ENCODE results near the gene CCR5AS.
"Not testable (repeated sequence)": the region's sequence is repeated elsewhere in the genome, so short reads cannot be mapped to it uniquely, and the experiment has no call there.

The CCR5AS gene

GRCh38 chr3:46429250-46429649, 22.4 kb upstream of the CCR5AS start:
- FAIRE-seq (no peak), DNase-seq (ENCODE audit: low spot score) (no peak)

GRCh38 chr3:46427916-46428833, 21.3 kb upstream of the CCR5AS start:
- DNase-seq (ENCODE audit: low spot score), result no peak
- no peak for FAIRE-seq

GRCh38 chr3:46427404-46427803, 20.5 kb upstream of the CCR5AS start:
- DNase-seq (ENCODE audit: low spot score); FAIRE-seq: not testable (repeated sequence)

GRCh38 chr3:46426476-46426875, 19.6 kb upstream of the CCR5AS start:
- not testable (repeated sequence) for FAIRE-seq
- peak; percentile 22 for DNase-seq (ENCODE audit: low spot score)

- FAIRE-seq (no peak), DNase-seq (ENCODE audit: low spot score) (peak; percentile 42)
Measured at GRCh38 chr3:46423588-46423987, 16.7 kb upstream of the CCR5AS start.

- FAIRE-seq (no peak), DNase-seq (ENCODE audit: low spot score) (peak; percentile 6)
Measured at GRCh38 chr3:46422617-46423016, 15.8 kb upstream of the CCR5AS start.

- FAIRE-seq, result no peak
- DNase-seq (ENCODE audit: low spot score), result no peak
Measured at GRCh38 chr3:46420931-46421330, 14.1 kb upstream of the CCR5AS start.

GRCh38 chr3:46419816-46420215, 12.9 kb upstream of the CCR5AS start:
- no peak for FAIRE-seq
- no peak for DNase-seq (ENCODE audit: low spot score)

- FAIRE-seq, result no peak
- no peak for DNase-seq (ENCODE audit: low spot score)
Measured at GRCh38 chr3:46417841-46418611, 11.2 kb upstream of the CCR5AS start.

GRCh38 chr3:46416811-46417510, 10.1 kb upstream of the CCR5AS start:
- FAIRE-seq, result no peak
- no peak for DNase-seq (ENCODE audit: low spot score)

- FAIRE-seq (no peak), DNase-seq (ENCODE audit: low spot score) (no peak)
Measured at GRCh38 chr3:46416125-46416810, 9.4 kb upstream of the CCR5AS start.

- DNase-seq (ENCODE audit: low spot score) (no peak), FAIRE-seq (no peak)
Measured at GRCh38 chr3:46414739-46415138, 7.9 kb upstream of the CCR5AS start.

GRCh38 chr3:46413951-46414350, 7.1 kb upstream of the CCR5AS start:
- no peak for DNase-seq (ENCODE audit: low spot score)
- no peak for FAIRE-seq

GRCh38 chr3:46412786-46413298, 6.0 kb upstream of the CCR5AS start:
- FAIRE-seq (no peak), DNase-seq (ENCODE audit: low spot score) (no peak)

- FAIRE-seq (no peak), DNase-seq (ENCODE audit: low spot score) (no peak)
Measured at GRCh38 chr3:46411271-46411670, 4.4 kb upstream of the CCR5AS start.

- FAIRE-seq, result no peak
- DNase-seq (ENCODE audit: low spot score), result no peak
Measured at GRCh38 chr3:46410669-46411068, 3.8 kb upstream of the CCR5AS start.

GRCh38 chr3:46409739-46410489, 3.0 kb upstream of the CCR5AS start:
- FAIRE-seq, result no peak
- DNase-seq (ENCODE audit: low spot score), result no peak

GRCh38 chr3:46408853-46409252, 2.0 kb upstream of the CCR5AS start:
- FAIRE-seq, result no peak
- DNase-seq (ENCODE audit: low spot score), result no peak

- FAIRE-seq (no peak), DNase-seq (ENCODE audit: low spot score) (no peak)
Measured at GRCh38 chr3:46407970-46408369, 1.1 kb upstream of the CCR5AS start.

GRCh38 chr3:46406443-46406787, 451 bp downstream of the CCR5AS start:
- no peak for DNase-seq (ENCODE audit: low spot score)
- no peak for FAIRE-seq
